ENCODE measurements around the gene SPAG5.

SPAG5 gene, protein sequence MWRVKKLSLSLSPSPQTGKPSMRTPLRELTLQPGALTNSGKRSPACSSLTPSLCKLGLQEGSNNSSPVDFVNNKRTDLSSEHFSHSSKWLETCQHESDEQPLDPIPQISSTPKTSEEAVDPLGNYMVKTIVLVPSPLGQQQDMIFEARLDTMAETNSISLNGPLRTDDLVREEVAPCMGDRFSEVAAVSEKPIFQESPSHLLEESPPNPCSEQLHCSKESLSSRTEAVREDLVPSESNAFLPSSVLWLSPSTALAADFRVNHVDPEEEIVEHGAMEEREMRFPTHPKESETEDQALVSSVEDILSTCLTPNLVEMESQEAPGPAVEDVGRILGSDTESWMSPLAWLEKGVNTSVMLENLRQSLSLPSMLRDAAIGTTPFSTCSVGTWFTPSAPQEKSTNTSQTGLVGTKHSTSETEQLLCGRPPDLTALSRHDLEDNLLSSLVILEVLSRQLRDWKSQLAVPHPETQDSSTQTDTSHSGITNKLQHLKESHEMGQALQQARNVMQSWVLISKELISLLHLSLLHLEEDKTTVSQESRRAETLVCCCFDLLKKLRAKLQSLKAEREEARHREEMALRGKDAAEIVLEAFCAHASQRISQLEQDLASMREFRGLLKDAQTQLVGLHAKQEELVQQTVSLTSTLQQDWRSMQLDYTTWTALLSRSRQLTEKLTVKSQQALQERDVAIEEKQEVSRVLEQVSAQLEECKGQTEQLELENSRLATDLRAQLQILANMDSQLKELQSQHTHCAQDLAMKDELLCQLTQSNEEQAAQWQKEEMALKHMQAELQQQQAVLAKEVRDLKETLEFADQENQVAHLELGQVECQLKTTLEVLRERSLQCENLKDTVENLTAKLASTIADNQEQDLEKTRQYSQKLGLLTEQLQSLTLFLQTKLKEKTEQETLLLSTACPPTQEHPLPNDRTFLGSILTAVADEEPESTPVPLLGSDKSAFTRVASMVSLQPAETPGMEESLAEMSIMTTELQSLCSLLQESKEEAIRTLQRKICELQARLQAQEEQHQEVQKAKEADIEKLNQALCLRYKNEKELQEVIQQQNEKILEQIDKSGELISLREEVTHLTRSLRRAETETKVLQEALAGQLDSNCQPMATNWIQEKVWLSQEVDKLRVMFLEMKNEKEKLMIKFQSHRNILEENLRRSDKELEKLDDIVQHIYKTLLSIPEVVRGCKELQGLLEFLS
- long read RNA-seq, full-length matches to known transcripts, result 267 of 393 reads
- long read RNA-seq, partial matches to known transcripts, result 58 of 393 reads
- long read RNA-seq, other reads (novel, unspliced or antisense), result 68 of 393 reads

DNA sequence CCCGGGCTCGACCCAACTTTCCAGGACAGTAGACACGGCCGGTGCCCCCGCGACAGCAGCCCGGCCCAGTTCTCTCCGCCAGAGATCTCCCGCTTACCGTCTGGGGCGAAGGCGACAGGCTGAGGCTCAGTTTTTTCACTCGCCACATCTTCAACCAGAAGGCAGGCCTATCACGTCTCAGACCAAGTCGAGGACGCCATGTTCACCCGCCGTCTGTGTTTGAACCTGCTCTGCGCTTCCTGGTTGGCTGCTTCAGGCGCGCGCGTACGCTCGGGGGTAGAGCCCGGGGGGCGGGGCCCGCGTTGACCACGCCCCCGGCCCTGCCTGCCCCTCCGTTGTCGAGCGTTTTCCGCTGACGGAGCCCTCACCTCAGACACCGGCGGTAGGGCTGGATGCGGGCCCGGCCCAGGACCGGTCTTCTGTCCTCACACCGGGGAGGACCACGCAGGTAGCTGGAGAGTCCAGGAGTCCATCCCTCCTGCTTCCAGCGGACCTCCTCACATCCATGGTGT, at the start of gene SPAG5:
SPAG5 (minus strand) TSS at position 227 of the 512 bp plus-strand sequence; CDS start at position 148, 79 bp downstream.
- Histone ChIP-seq H3K4me3 (replicated peaks; ENCODE audit: insufficient read depth, low read length) (peak within 1 kb of the TSS; percentile 98), H3K27me3 (ENCODE audit: insufficient read depth, poor library complexity, severe bottlenecking) (no peaks in the 10 kb centered on the region), H3K27ac (replicated peaks) (peak within 1 kb of the TSS; percentile 81)
- peak; percentile 84 to 91 for DNase-seq (ENCODE audit: low read depth in 1 of 2, low spot score in 1 of 2)
- peak; percentile 39; the same call in 1 of the 2 replicates for TF ChIP-seq POLR2AphosphoS5 (IDR thresholded peaks at IDR 0.05; ENCODE audit: low read depth)
- TF ChIP-seq, protein P1, sequence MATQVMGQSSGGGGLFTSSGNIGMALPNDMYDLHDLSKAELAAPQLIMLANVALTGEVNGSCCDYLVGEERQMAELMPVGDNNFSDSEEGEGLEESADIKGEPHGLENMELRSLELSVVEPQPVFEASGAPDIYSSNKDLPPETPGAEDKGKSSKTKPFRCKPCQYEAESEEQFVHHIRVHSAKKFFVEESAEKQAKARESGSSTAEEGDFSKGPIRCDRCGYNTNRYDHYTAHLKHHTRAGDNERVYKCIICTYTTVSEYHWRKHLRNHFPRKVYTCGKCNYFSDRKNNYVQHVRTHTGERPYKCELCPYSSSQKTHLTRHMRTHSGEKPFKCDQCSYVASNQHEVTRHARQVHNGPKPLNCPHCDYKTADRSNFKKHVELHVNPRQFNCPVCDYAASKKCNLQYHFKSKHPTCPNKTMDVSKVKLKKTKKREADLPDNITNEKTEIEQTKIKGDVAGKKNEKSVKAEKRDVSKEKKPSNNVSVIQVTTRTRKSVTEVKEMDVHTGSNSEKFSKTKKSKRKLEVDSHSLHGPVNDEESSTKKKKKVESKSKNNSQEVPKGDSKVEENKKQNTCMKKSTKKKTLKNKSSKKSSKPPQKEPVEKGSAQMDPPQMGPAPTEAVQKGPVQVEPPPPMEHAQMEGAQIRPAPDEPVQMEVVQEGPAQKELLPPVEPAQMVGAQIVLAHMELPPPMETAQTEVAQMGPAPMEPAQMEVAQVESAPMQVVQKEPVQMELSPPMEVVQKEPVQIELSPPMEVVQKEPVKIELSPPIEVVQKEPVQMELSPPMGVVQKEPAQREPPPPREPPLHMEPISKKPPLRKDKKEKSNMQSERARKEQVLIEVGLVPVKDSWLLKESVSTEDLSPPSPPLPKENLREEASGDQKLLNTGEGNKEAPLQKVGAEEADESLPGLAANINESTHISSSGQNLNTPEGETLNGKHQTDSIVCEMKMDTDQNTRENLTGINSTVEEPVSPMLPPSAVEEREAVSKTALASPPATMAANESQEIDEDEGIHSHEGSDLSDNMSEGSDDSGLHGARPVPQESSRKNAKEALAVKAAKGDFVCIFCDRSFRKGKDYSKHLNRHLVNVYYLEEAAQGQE (IDR thresholded peaks at IDR 0.05; ENCODE audit: insufficient replicate concordance, low read depth), result no peak
- TF ChIP-seq SPI1 (IDR thresholded peaks at IDR 0.05; ENCODE audit: borderline replicate concordance, low read depth), result no peak

DNA sequence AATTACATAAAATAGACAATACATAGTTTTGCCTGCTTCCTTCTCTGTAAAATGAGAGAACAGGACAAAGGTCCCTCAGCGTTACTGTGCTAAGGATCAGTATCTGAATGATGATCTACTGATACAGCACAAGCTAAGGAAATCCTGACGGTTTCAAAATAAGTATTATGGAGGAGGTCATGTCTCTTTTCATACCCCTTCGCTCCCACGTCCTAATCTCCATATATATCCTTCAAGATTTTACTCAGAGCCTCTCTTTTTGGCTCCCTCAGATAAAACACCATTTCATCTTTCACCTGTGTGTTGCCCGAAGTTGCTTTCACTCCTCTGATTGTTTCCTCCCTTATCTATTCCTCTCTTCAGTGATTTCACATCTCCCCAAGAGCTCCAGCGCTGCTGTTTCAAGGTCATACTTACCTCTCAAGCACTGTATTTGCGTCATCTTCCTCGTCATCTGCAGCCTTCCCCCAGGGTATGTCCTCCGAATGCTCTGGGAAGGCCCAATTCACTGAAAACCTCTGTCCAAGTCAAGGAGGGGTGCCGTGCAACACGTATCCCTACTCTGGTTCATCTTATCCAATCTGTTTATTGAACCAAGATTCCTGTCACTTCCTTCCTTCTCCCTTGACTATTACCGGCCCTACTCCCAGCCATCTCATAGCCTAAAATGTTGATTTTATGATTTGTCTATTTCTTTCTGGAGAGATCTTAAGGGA, 47.4 kb upstream of the SPAG5 start:
- H3K27ac ChIP-seq (replicated peaks), result peak overlapping the region; percentile 76
- no peak for TF ChIP-seq POLR2AphosphoS5 (IDR thresholded peaks at IDR 0.05; ENCODE audit: low read depth)
- TF ChIP-seq, protein P2, sequence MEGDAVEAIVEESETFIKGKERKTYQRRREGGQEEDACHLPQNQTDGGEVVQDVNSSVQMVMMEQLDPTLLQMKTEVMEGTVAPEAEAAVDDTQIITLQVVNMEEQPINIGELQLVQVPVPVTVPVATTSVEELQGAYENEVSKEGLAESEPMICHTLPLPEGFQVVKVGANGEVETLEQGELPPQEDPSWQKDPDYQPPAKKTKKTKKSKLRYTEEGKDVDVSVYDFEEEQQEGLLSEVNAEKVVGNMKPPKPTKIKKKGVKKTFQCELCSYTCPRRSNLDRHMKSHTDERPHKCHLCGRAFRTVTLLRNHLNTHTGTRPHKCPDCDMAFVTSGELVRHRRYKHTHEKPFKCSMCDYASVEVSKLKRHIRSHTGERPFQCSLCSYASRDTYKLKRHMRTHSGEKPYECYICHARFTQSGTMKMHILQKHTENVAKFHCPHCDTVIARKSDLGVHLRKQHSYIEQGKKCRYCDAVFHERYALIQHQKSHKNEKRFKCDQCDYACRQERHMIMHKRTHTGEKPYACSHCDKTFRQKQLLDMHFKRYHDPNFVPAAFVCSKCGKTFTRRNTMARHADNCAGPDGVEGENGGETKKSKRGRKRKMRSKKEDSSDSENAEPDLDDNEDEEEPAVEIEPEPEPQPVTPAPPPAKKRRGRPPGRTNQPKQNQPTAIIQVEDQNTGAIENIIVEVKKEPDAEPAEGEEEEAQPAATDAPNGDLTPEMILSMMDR (IDR thresholded peaks at IDR 0.05; ENCODE audit: insufficient read depth, low read length), result no peak
- TF ChIP-seq SPI1 (IDR thresholded peaks at IDR 0.05; ENCODE audit: borderline replicate concordance, low read depth), result no peak
- TF ChIP-seq GABPA (IDR thresholded peaks at IDR 0.05; ENCODE audit: low read depth), result no peak
- TF ChIP-seq, protein P1 (IDR thresholded peaks at IDR 0.05; ENCODE audit: insufficient replicate concordance, low read depth), result no peak
- DNase-seq (ENCODE audit: low read depth in 1 of 2, low spot score in 1 of 2), result peak in 1 of 2 experiments; percentile 9
- H3K4me3 ChIP-seq (replicated peaks; ENCODE audit: insufficient read depth, low read length), result no peak overlapping the region
- no peaks in the 10 kb centered on the region for H3K27me3 ChIP-seq (ENCODE audit: insufficient read depth, poor library complexity, severe bottlenecking)

DNA sequence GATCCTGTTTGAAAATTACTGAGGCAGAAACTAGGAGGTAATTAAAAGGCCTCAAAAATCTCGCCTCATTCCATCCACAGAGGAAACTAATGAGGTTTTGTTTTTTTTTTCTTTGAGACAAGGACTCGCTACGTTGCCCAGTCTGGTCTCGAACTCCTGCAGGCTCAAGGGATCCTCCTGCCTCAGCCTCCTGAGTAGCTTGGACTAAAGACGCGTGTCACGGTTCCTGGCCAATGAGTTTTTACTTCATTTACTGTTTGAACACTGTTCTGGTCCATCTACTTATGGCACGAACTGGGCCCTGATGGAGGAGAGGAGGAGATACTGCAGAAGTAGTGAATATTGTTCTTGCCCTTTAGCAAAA, 46.7 kb upstream of the SPAG5 start:
- TF ChIP-seq, protein P1 (IDR thresholded peaks at IDR 0.05; ENCODE audit: insufficient replicate concordance, low read depth), result no peak
- DNase-seq (ENCODE audit: low read depth in 1 of 2, low spot score in 1 of 2), result peak in 1 of 2 experiments; percentile 16
- Histone ChIP-seq H3K27me3 (ENCODE audit: insufficient read depth, poor library complexity, severe bottlenecking) (no peaks in the 10 kb centered on the region), H3K4me3 (replicated peaks; ENCODE audit: insufficient read depth, low read length) (peak overlapping the region; percentile 74), H3K27ac (replicated peaks) (peak overlapping the region; percentile 76)

All from HL-60 (cell line).